HEK293T (cell line): ENCODE results near the gene ULBP1.
"Not testable (repeated sequence)": the region's sequence is repeated elsewhere in the genome, so short reads cannot be mapped to it uniquely, and the experiment has no call there.

Experiments used
- BHLHE40 ChIP-seq: fragments of 450-650 bp; IDR thresholded peaks from 2 replicates; pipeline ENCODE4 v1.6.1; 2016; ENCODE audit warnings: mild to moderate bottlenecking, moderate library complexity, borderline replicate concordance
- NFRKB ChIP-seq: fragments of 450-650 bp; IDR thresholded peaks from 2 replicates; pipeline ENCODE4 v1.6.1; 2016; ENCODE audit warnings: mild to moderate bottlenecking, moderate library complexity

DNA sequence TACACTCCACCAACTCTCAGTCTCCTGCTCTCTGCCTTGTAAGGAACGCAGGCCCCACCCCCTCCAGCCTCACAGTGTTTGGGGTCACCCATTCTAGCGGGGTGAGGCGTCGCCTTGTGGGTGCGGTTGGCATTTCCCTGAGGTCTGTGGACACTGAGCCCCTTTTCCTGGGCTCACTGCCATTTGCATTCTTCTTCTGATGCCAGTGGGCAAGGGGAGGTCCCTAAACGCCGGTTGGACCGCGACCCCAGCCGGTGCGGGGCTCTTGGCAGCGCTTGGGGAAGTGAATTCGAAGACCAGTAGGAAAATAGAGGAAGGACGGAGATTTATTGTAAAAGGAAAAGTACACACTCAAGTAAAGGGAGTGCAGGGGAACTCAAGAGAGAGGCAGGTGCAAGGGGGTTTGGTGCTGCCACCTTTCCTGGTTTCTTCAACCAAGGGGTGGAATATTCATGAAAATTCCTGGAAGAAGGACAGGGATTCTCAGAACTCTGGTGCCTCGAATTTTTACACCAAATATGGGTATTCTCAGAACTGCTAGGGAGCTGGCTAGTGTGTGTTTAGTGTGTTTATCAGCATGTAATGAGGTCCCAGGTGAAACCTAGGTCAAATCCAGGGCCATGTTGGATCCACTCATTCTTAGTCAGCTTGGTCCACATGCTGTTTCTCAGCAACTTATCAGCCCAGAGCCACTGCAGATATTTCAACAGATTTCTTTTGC is 51.7 kb downstream of the ULBP1 start:
- TF ChIP-seq NFRKB, BHLHE40: not testable (repeated sequence)
